HS-5 (cell line): ENCODE data around the gene PPIL1.
A peak's percentile ranks its signal among the peaks of the same experiment; 100 is the strongest.

ENCODE experiments used
- DNase-seq: peaks from one replicate; pipeline ENCODE4 v3.0.0-alpha.2; 2012; ENCODE audit warnings: low read depth

PPIL1 gene

DNA sequence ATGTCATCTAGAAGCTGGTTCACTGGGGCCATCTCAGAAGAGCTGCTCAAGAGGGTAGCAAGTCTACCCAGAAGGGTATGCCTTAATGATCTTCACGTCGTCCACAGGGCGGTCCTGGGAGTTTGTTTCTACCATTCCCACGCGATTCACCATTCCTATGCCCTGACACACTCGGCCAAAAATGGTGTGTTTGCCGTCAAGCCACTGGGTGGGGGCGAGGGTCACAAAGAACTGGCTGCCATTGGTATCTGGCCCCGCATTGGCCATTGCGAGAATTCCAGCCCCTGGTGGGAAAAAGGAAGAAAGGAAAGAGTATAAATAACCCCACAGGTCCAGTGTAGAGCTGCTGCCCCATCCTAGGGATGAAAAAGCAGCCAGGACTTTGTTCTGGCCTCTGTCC lies 18.9 kb downstream of the PPIL1 start:
- DNase-seq, result no peak

DNA sequence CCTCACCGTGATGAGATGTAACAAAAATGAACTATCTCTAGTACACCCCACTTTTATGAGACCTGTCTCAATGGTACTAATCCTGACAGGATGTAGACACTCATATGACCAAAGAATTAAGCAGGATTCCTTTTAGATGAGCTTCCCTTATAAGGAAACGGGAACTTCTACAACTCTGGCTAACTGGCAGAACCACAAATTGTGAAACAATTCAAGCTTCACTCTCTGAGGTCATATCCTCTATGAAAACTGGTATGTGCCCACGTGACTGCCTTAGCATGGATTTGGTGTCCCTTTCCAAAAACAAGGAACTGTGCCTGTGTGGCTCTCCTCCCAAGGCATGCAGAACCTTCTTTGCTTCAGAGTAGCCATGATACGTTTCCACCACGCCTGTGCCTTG lies 21.3 kb downstream of the PPIL1 start:
- DNase-seq, result peak; percentile 88

GRCh38 chr6:36852481-36853147 lies 22.0 kb downstream of the PPIL1 start:
- DNase-seq, result peak; percentile 32

DNA sequence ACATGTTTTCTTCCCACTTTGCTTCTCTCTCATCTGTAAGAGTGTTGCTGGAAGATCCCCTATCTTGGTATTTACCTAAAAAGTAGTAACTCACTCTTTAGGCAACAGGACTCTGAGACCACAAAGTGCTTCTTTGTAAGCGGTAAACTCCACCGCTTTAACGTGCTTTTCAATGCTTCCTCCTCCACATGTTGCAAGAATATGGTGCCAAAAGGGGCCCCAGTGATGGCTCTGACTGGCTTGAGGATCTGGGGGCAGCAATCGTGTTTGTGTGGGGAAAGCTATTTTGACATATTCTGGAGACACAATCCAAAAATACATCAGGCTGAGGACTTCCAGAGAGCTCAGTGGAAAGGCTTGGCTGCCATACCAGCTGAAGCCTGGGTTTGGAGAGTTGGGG lies 23.0 kb downstream of the PPIL1 start:
- DNase-seq, result no peak

DNA sequence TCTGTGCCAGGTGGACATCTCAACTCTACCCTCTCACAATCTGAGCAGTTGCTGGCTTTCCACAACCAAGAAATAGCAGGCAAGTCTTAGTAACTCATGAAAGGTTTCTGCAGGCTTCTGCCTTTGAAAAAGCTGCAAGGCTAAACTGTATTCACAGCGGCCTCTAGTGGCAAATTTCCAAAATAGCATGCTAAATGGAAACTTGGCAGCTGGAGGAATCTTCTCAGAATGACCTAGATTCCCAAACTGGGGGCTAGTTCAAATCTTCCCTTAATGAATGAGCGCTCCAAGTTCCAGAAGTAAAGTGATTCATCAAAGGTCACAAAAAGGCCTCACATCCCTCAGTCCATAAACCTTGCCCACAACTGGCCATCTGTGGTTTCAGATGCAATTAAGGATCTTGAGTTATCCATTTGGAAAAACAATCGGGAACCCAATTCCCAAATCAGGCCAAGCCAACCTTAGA lies 23.4 kb downstream of the PPIL1 start:
- peak; percentile 78 for DNase-seq

- DNase-seq, result no peak
Observed at GRCh38 chr6:36850021-36850420, 24.6 kb downstream of the PPIL1 start.

- DNase-seq, result no peak
Observed at GRCh38 chr6:36848658-36849441, 25.8 kb downstream of the PPIL1 start.

DNA sequence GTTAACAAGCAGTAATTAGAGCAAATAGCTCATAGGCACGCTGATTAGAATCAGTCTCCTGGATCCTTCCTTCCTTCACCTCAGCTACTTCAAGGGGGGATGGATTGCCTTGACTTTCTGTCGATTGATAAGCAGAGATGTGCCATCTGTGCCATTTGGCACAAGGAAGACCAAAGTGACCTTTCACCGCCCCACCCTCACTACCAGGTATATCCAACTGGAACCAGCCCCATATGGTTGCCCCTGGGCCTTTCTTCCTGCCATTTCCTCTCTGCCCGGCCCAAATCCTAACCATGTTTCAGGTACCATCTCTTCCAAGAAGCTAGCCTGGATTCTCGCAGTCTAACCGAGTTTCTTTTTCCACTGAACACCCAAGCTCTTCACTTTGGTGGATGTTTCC lies 26.6 kb downstream of the PPIL1 start:
- no peak for DNase-seq

DNA sequence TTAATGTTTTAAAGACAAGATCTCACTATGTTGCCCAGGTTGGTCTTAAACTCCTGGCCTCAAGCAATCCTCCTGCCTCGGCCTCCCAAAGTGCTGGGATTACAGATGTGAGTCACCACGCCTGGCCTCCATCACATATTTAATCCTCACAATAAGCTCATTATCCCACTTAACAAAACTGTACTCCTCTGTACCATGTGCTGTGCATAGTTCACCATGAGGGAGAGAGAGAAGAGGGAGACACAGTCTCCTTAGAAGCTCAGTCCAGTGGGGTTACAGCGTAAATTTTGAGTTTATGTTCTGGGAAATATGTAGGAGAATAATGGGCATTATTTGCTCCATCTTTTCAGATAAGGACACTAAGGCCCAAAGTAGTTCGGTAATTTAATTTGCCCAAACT lies 27.5 kb downstream of the PPIL1 start:
- no peak for DNase-seq

GRCh38 chr6:36845233-36845632 lies 29.4 kb downstream of the PPIL1 start:
- no peak for DNase-seq

DNA sequence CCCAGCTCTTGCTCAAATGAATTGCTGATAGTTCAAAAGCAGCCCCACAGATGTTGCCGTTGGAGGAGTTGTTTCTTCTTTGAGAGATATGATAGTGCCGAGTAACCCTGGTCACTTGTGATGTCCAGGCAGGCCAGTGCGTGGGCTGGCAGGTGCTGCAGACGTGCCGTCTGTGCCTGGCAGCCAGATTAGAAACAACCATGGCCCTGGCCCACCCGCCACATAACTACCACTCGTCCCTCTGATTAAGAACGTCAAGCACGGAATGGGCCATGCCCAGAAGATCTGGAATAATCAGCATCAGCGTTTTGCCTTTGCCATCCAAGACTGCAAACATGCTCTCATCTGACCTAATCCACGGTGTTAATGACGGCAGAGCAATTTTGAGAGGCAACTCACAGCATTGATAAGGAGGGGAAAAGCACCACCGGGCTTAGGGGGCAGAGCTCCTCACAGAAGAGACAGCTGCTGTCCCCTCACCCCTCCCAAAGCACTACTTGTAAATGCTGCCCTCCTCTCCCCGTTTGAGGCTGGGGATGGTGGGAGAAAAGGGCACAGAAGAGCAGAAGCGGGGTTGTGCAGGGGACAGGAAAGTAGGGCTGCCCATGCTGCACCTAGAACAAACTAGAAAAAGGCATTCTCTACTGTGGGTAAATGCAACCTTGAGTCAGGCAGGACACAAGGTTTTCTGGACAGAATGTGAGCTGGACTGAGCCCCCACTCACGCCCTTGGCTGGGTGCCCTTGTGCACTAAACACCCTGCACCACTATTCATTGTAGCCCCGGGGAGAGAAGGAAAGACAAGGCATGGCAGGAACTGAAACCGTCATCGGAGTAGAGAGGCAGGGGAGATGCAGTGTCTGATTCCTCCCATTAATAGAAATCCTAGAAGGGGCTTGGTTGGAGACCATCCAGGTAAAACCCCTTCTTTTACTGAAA lies 30.1 kb downstream of the PPIL1 start:
- no peak for DNase-seq

DNA sequence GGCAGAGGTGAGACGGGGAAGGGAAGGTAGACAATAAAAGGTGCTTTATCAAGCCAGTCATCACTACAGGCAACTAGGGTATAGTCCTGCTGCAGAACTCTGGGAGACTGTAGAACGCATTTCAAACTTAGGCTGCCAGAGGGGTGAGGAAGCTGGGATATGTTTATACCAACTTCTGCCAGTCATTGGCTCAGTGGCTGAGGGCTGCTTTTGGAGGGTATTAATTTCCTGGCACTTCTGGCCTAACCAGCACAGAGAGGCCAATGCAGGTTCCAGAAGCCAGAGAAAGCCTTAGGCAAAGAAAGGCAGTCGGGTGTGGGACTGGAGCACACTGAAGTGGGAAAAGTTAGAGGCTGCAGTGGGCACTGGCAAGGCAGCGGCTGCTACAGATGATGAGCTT lies 31.4 kb downstream of the PPIL1 start:
- no peak for DNase-seq

- DNase-seq, result no peak
Observed at GRCh38 chr6:36841756-36842155, 32.8 kb downstream of the PPIL1 start.

DNA sequence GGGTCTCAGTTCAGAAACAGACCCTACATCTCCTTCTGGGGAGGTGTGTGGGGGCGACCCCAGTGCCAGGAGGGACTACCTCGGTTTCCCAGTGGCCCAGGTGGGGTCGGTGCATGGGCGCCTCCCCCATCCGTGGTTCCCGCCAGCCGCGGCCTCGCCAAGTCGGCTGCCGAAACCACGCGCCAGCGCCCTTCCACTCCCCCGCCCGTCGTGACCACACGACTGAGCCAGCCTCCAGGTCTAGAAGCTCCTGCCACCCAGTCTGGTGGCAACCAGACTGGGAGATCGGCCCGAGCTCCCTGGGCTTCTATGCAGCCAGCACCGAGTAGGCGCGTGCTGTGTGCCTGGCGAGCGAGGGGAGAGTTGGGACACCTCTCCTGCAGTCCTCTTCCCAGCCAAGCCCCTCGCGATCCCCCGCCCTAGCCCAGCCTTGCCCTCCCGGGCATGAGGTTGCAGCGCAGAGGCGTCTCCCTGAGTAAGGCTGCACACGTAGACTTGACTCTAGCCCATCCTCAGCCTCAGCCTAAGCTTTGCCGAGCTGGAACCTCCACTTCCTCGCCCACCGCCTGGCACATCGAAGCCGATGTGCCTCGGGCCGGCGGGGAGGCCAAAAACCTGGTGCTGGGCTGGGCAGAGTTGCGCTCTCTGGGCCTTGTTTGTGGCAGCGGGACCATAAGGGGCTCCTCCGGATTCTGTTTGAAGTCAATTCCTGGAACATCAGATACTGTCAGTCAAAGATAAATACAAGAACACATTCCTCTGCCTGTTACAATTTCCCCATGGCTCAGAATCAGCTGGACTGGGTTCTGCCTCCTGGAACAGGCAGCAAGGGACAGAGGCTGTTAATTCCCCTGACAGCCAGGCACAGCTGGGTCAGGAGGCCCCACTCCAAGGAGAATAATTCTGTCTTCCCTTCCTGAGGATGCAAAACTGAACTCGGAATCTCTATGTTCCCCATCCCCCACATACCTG lies 33.9 kb downstream of the PPIL1 start:
- DNase-seq, result no peak

GRCh38 chr6:36839749-36840431 lies 34.7 kb downstream of the PPIL1 start:
- no peak for DNase-seq

GRCh38 chr6:36838896-36839748 lies 35.5 kb downstream of the PPIL1 start, which contains the start of gene CPNE5:
Gene CPNE5 (minus strand): TSS chr6:36839444. CDS start chr6:36839377, 67 bp downstream.
- no peak for DNase-seq

GRCh38 chr6:36837686-36838085 lies 36.9 kb downstream of the PPIL1 start:
- no peak for DNase-seq

GRCh38 chr6:36837022-36837339 lies 37.6 kb downstream of the PPIL1 start:
- DNase-seq, result no peak

DNA sequence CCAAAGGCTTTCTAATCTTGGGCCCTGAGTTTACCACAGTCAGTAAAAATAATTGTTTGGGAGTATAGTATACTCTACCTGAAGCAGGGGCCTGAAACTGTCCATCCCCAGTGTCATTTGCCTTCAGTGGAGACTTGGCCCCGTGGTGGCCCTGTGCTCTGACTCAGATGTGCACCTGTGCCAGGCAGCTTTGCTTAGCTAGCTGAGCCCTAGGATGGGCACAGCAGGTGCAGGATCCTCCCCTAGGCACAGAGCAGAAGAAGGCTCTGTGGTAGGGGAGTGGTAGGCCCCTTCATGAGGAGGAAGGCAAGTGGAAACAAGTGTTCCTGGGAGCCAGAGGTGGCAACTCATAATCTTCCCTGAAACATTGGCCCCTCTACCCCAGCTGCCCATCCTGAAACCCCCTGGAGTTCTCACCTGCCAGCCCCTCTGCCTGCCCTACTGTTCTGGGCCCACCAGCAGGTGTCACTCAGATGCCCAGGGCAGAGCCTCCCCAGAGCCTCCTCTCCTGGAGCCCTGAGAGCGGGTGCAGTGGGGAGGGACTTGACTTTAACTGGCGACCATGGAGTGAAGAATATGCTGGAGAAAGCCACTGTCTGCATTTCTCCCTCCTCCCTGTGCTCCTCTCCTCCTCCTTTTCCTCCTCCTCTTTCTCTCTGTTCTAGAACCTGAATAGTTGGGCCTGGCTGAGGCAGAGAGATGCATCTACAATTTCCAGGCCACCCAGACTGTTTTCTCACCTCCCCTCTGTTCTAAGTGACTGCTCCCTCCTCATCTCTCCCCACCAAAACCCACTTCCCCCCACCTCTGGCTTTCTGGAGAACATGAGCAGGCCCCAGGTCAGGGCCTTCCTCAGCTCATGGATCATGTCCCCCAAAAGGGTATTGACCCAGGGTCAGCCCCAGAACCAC lies 38.2 kb downstream of the PPIL1 start:
- no peak for DNase-seq
